Omental fat pad (tissue), 4 donors: ENCODE results near the gene ZFX. TPM values are rescaled to one million over a fixed set of nuclear protein-coding genes. Genes with fewer than 3 reads are reported as not detected.

Experiments
- ATAC-seq: fragments of 150-250 bp; one replicate; pipeline ENCODE4 v1.9.1; 2016; ENCODE audit warnings: mild to moderate bottlenecking, moderate library complexity; ENCODE audit not compliant: low FRiP score
- DNase-seq: peaks from one replicate; pipeline ENCODE4 v3.0.0-alpha.2; 2019; ENCODE audit warnings: low spot score
- total RNA-seq, 4 donors: library from RNA; depleted of rRNA; stranded (reverse); fragments of >200 nt; gene quantifications; one replicate each; pipeline ENCODE4 v1.1.0, GENCODE V29; 2016
- TF ChIP-seq, protein P1 (sequence below), 3 donors: fragments of 450-650 bp; IDR thresholded peaks; one replicate each; pipeline ENCODE4 v1.5.1; 2016 to 2017; ENCODE audit warnings: antibody characterized with exemption in 3 of 3, mild to moderate bottlenecking in 3 of 3, moderate library complexity in 2 of 3

ZFX gene
- total RNA-seq, 4 donors from 2014 or later: 40.4 to 78.2 (median 44.9) TPM

DNA sequence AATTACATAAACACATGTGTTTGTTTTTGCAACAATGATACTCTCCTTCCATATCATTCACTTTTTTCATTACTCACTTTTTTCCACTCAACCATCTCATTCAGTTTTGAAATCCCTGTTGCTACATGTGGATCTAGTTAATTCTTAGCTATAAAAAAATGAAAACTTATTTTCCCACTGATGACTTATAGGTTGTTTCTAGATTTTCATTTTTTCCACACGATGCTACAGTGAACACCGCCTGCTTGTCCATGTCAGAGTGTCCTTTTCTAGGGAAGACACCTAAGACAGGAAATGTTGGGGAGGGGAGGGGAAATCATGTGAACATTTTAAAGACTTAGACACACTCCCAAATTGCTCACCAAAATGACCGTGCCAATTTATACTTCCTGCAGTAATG, 94.2 kb downstream of the ZFX start:
- DNase-seq (no peak), ATAC-seq (peak; percentile 30)
- TF ChIP-seq, protein P1, sequence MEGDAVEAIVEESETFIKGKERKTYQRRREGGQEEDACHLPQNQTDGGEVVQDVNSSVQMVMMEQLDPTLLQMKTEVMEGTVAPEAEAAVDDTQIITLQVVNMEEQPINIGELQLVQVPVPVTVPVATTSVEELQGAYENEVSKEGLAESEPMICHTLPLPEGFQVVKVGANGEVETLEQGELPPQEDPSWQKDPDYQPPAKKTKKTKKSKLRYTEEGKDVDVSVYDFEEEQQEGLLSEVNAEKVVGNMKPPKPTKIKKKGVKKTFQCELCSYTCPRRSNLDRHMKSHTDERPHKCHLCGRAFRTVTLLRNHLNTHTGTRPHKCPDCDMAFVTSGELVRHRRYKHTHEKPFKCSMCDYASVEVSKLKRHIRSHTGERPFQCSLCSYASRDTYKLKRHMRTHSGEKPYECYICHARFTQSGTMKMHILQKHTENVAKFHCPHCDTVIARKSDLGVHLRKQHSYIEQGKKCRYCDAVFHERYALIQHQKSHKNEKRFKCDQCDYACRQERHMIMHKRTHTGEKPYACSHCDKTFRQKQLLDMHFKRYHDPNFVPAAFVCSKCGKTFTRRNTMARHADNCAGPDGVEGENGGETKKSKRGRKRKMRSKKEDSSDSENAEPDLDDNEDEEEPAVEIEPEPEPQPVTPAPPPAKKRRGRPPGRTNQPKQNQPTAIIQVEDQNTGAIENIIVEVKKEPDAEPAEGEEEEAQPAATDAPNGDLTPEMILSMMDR (IDR thresholded peaks at IDR 0.05): no peak

DNA sequence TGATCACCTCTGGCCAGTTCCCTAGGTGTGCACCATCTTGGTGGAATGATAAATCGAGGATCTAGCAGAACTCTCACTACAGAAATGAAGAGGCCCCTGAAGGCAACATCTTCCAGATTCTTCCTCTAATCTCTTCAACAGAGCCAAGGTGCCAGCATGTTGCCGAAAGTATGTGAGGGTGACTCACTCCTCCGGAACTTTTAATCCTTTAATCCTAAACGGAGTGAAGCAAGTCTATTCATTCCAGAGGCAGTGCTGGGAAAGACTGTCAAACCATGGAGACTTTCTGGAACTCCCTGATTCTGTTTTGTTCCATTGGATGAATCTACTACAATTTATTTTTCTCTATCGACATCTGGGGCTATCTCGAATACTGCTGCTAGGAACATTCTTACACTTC, 95.7 kb downstream of the ZFX start:
- DNase-seq: no peak
- TF ChIP-seq, protein P1 (IDR thresholded peaks at IDR 0.05): no peak
- ATAC-seq: peak; percentile 91

DNA sequence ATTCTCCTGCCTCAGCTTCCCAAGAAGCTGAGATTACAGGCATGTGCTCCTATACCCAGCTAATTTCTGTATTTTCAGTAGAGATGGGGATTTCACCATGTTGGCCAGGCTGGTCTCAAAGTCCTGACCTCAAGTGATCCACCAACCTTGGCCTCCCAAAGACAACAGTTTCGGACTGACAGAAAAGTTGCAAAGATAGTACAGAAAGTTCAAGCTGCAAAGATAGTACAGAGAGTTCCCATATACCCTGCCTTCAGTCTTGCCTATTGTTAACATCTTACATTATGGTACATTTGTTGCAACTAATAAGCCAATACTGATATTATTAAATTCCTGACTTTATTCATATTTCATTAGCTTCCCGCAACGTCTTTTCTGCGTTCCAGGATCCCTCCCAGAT, 98.5 kb downstream of the ZFX start:
- TF ChIP-seq, protein P1 (IDR thresholded peaks at IDR 0.05): no peak
- no peak for ATAC-seq
- DNase-seq: no peak

DNA sequence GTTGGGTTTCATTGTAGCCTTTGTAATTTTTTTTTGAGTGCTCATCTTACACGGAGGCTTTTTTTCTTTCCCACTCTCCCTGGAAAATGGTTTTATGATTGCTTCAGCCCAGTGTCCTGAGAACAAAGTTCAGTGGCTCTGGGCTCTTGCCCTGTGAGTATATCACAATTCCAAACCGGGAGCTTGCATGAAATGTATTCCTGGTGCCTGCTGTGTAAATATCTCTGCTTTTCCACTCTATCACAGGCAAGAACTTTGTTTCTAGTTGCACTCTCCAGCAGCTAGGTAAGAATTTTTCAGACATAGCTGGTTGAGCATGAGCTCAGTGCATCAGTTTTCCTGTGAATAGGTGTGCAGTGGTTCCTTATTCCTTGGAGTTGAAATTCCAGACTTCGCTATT, 103.5 kb downstream of the ZFX start:
- DNase-seq (no peak), ATAC-seq (no peak)
- TF ChIP-seq, protein P1 (IDR thresholded peaks at IDR 0.05): no peak

DNA sequence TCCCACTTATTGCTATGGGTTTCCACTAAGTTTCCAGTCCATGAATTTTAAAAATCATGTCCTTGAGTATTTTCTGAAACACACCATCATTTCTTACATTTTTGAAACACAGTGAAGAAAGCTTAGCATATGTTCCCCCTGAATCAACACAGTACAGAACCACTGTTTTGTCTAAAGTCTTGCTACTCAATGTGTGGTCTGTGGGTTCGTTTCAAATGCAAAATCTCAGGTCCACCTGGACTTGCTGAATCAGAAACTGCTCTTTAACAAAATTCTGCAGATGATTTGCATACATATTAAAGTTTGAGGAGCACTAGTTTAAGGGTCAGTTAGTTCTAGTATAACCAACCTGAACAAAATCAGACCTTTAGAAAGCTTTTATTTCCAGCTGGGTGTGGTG, 103.9 kb downstream of the ZFX start:
- no peak for DNase-seq
- no peak for ATAC-seq

DNA sequence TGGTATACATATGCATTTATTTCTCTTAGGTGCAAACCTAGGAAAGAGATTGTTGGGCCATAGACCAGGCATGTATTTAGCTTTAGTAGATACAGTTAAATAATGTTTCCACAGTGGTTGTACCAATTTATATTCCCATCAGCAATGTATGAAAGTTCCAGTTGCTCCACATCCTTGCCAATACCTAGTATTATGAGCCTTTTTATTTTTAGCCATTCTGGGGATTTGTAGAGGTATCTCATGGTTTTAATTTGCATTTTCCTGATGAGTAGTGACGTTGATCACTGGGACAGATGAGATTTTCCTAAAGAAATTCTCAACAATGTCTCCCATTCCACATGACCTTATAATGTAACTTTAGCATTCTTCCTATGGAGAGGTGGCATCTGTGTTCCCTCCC, 107.5 kb downstream of the ZFX start:
- TF ChIP-seq, protein P1 (IDR thresholded peaks at IDR 0.05): no peak
- ATAC-seq (no peak), DNase-seq (no peak)

More for the DNA sequence above, 103.9 kb downstream of the ZFX start:
- TF ChIP-seq, protein P1 (IDR thresholded peaks at IDR 0.05): no peak

DNA sequence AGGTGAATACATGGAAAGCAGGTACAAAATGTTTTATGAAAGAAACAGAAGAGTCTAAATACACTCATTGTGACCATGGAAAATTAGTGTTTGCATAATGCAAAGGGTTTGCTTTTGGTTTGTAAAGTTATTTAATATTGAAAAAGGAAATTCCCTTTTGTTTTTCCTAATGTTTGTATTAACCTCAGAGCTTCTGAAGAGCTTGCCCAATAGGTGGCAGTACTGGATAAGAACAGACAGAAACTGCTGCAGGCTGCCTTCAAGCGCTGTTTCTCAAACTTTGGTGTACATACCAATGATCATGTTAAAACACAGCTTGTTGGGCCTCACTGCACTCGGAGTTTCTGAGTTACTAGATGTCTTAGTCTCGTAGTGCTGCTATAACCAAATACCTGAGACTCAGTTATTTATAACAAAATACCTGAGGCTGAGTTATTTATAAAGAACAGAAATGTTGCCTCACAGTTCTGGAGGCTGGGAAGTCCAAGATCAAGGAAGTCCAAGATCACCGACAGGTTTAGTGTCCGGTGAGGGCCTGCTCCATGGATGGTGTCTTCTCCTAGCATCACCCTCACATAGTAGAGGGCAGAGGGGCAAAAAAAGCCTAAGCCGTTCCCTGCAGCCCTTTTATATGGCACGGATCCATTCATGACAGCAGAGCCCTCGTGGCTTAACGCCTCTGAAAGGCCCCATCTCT, 110.2 kb downstream of the ZFX start:
- DNase-seq (no peak), ATAC-seq (no peak)
- TF ChIP-seq, protein P1 (IDR thresholded peaks at IDR 0.05): no peak
